Caco-2 (cell line): ENCODE results near the gene PPP1R13B. TPM values are rescaled to one million over a fixed set of nuclear protein-coding genes. Genes with fewer than 3 reads are reported as not detected.

Source experiments
- BruUV-seq: library from RNA; stranded (reverse); fragments of 400-500 nt; replicated peaks from 2 replicates; lab custom pipeline; 2021; lab: Mats Ljungman, UMichigan
- CTCF ChIA-PET: fragments of 300-600 bp; sonication (Branson Sonifier 250); formaldehyde crosslinking; loops from one replicate; lab custom pipeline; 2022; ENCODE audit warnings: antibody characterized with exemption; lab: Charles Lee
- POLR2A ChIA-PET: fragments of 300-600 bp; sonication (Branson Sonifier 250); formaldehyde crosslinking; loops from one replicate; lab custom pipeline; 2022; ENCODE audit warnings: antibody characterized with exemption; lab: Charles Lee
- DNase-seq, 2 experiments: peaks; one replicate each; pipeline versions ENCODE4 v3.0.0 to v3.0.0-alpha.2; 2020 to 2022
- H3K27me3 ChIP-seq: replicated peaks from 2 replicates; pipeline ENCODE4 v1.6.0; 2011; ENCODE audit warnings: low read length; ENCODE audit not compliant: control insufficient read depth, insufficient read depth
- H3K36me3 ChIP-seq: 2 replicates; pipeline ENCODE4 v1.5.1; 2011; ENCODE audit warnings: low read length; ENCODE audit not compliant: control insufficient read depth, insufficient read depth
- H3K4me1 ChIP-seq: fragments of 250-450 bp; sonication (Bioruptor Pico); 2 replicates; pipeline ENCODE4 v1.5.1; 2020; ENCODE audit warnings: mild to moderate bottlenecking
- H3K4me3 ChIP-seq: 2 replicates; pipeline ENCODE4 v1.5.1; 2011; ENCODE audit warnings: low read depth, mild to moderate bottlenecking, control low read depth, low read length
- H3K9me3 ChIP-seq: fragments of 250-450 bp; sonication (Bioruptor Pico); 2 replicates; pipeline ENCODE4 v1.5.1; 2020; ENCODE audit warnings: mild to moderate bottlenecking, moderate library complexity
- H3K27ac Mint-ChIP-seq: one replicate; pipeline ENCODE4 v1.8.0; 2022; ENCODE audit warnings: mixed read lengths; ENCODE audit not compliant: unreplicated experiment
- H3K27me3 Mint-ChIP-seq: one replicate; pipeline ENCODE4 v1.8.0; 2022; ENCODE audit warnings: mixed read lengths; ENCODE audit not compliant: insufficient read depth, unreplicated experiment
- H3K36me3 Mint-ChIP-seq: one replicate; pipeline ENCODE4 v1.8.0; 2022; ENCODE audit warnings: mild to moderate bottlenecking, mixed read lengths; ENCODE audit not compliant: insufficient read depth, unreplicated experiment
- H3K4me1 Mint-ChIP-seq: one replicate; pipeline ENCODE4 v1.8.0; 2022; ENCODE audit warnings: low read depth, mixed read lengths; ENCODE audit not compliant: unreplicated experiment
- H3K4me3 Mint-ChIP-seq: one replicate; pipeline ENCODE4 v1.8.0; 2022; ENCODE audit warnings: mild to moderate bottlenecking, moderate library complexity, mixed read lengths; ENCODE audit not compliant: unreplicated experiment
- H3K9me3 Mint-ChIP-seq: one replicate; pipeline ENCODE4 v1.8.0; 2022; ENCODE audit warnings: mixed read lengths; ENCODE audit not compliant: unreplicated experiment
- CTCF ChIP-seq, 2 experiments: fragments of 200-600 bp in 1 of 2; IDR thresholded peaks; 1 replicate in 1 of 2; 2 replicates in 1 of 2; pipeline versions ENCODE4 v1.5.1 to v1.8.0; 2011 to 2022; ENCODE audit warnings: antibody characterized with exemption in 1 of 2, control low read depth in 1 of 2, inconsistent platforms in 1 of 2, low read depth in 1 of 2, low read length in 1 of 2, mild to moderate bottlenecking in 1 of 2, moderate library complexity in 1 of 2; ENCODE audit not compliant: insufficient read depth in 1 of 2, severe bottlenecking in 1 of 2, unreplicated experiment in 1 of 2
- intact Hi-C: fragments of 100-400 bp; cut with micrococcal nuclease; formaldehyde crosslinking; loops from one replicate; pipeline ENCODE4 v1.10.0; 2022; ENCODE audit not compliant: unreplicated experiment
- total RNA-seq: library from RNA; stranded (reverse); gene quantifications from 2 replicates; pipeline ENCODE4 v1.2.3, GENCODE V29; 2022

Gene PPP1R13B
- total RNA-seq, 1 experiment from 2014 or later, result 15.8 TPM

- Mint-ChIP-seq H3K27me3 (no peaks in the 10 kb centered on the region), H3K36me3 (no peaks in the 10 kb centered on the region), H3K4me3 (no peak overlapping the region), H3K4me1 (peaks cover 7% of the 10 kb centered on the region), H3K9me3 (no peaks in the 10 kb centered on the region), H3K27ac (no peak overlapping the region)
- no peaks in the 10 kb centered on the region for H3K4me1 ChIP-seq
- intact Hi-C loops, result no loop called here
- ChIA-PET CTCF (interaction anchor here (0.5 kb wide), 1 partner anchor 1096 kb away, joined by 4 read pairs; no protein-coding TSS in a partner anchor), POLR2A (no interaction called here)
- no peak overlapping the region for H3K4me3 ChIP-seq
- no peaks in the 10 kb centered on the region for H3K9me3 ChIP-seq
- no peak for DNase-seq
- no peaks in the 10 kb centered on the region for H3K36me3 ChIP-seq
- TF ChIP-seq CTCF (IDR thresholded peaks at IDR 0.05; ENCODE audit: insufficient read depth in 1 of 2, low read depth in 1 of 2, low read length in 1 of 2, severe bottlenecking in 1 of 2, unreplicated experiment in 1 of 2), result no peak
- H3K27me3 ChIP-seq, result no peaks in the 10 kb centered on the region
- no TSS peak for BruUV-seq
Measured at GRCh38 chr14:103867020-103867419, 19.6 kb upstream of the PPP1R13B start.

GRCh38 chr14:103863245-103863644, 15.9 kb upstream of the PPP1R13B start:
- Mint-ChIP-seq H3K4me3 (no peak overlapping the region), H3K4me1 (peaks cover 5% of the 10 kb centered on the region), H3K36me3 (no peaks in the 10 kb centered on the region), H3K27ac (no peak overlapping the region), H3K27me3 (no peaks in the 10 kb centered on the region), H3K9me3 (no peaks in the 10 kb centered on the region)
- no peaks in the 10 kb centered on the region for H3K27me3 ChIP-seq
- H3K36me3 ChIP-seq, result no peaks in the 10 kb centered on the region
- no peak for TF ChIP-seq CTCF (IDR thresholded peaks at IDR 0.05; ENCODE audit: insufficient read depth in 1 of 2, low read depth in 1 of 2, low read length in 1 of 2, severe bottlenecking in 1 of 2, unreplicated experiment in 1 of 2)
- CTCF ChIA-PET, result no interaction called here
- no peaks in the 10 kb centered on the region for H3K9me3 ChIP-seq
- BruUV-seq, result no TSS peak
- intact Hi-C loops, result no loop called here
- no peaks in the 10 kb centered on the region for H3K4me1 ChIP-seq
- H3K4me3 ChIP-seq, result no peak overlapping the region
- no peak for DNase-seq
- POLR2A ChIA-PET, result no interaction called here

GRCh38 chr14:103862393-103862782, 15.0 kb upstream of the PPP1R13B start:
- Mint-ChIP-seq H3K9me3 (no peaks in the 10 kb centered on the region), H3K4me3 (no peak overlapping the region), H3K27me3 (no peaks in the 10 kb centered on the region), H3K27ac (no peak overlapping the region), H3K4me1 (no peaks in the 10 kb centered on the region), H3K36me3 (no peaks in the 10 kb centered on the region)
- ChIA-PET CTCF (no interaction called here), POLR2A (no interaction called here)
- TF ChIP-seq CTCF (IDR thresholded peaks at IDR 0.05; ENCODE audit: insufficient read depth in 1 of 2, low read depth in 1 of 2, low read length in 1 of 2, severe bottlenecking in 1 of 2, unreplicated experiment in 1 of 2), result no peak
- BruUV-seq, result no TSS peak
- Histone ChIP-seq H3K27me3 (no peaks in the 10 kb centered on the region), H3K9me3 (no peaks in the 10 kb centered on the region), H3K4me3 (no peak overlapping the region), H3K4me1 (no peaks in the 10 kb centered on the region), H3K36me3 (no peaks in the 10 kb centered on the region)
- DNase-seq, result peak; percentile 37 to 68
- intact Hi-C loops, result no loop called here
